ENCODE measurements around the gene PPFIBP1.
"Not testable (repeated sequence)": the region's sequence is repeated elsewhere in the genome, so short reads cannot be mapped to it uniquely, and the experiment has no call there.

Gene PPFIBP1

GRCh38 chr12:27571463-27571862, 47.5 kb downstream of the PPFIBP1 start:
- DNase-seq = no peak

- no peak for DNase-seq
Observed at GRCh38 chr12:27572486-27573255, 48.7 kb downstream of the PPFIBP1 start.

- no peak for DNase-seq
Observed at GRCh38 chr12:27573972-27574371, 50.0 kb downstream of the PPFIBP1 start.

DNA sequence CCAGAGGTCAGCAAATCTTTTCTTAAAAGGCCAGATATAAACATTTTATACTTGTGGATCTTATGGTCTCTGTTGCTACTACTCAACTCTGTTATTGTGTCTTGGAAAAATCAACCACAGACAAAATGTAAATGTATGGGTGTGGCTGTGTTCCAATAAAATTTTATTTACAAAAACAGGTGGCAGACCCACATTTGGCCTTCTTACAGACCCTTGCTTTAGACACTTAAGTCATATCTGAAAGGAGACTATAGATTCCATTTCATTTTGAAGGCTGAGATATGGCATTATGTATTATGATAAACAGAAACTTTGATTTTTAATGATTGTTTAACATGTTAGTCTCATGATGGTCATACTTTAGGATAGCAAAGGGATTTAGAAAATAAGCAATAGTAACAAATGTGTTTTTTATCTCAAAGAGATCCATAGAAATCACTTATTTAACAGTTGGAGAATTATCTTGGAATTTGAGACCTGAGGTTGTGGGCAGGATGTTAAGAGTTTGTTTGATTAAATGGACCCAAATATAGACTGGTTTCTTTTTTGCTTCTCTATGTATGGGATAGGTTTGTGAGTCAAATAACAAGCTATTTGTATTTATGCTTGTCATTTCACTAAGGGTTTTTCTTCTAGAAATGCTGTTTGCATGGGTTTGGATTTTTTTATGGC, 51.2 kb downstream of the PPFIBP1 start:
- no peak for DNase-seq

GRCh38 chr12:27575762-27576118, 51.7 kb downstream of the PPFIBP1 start:
- no peak for DNase-seq

DNA sequence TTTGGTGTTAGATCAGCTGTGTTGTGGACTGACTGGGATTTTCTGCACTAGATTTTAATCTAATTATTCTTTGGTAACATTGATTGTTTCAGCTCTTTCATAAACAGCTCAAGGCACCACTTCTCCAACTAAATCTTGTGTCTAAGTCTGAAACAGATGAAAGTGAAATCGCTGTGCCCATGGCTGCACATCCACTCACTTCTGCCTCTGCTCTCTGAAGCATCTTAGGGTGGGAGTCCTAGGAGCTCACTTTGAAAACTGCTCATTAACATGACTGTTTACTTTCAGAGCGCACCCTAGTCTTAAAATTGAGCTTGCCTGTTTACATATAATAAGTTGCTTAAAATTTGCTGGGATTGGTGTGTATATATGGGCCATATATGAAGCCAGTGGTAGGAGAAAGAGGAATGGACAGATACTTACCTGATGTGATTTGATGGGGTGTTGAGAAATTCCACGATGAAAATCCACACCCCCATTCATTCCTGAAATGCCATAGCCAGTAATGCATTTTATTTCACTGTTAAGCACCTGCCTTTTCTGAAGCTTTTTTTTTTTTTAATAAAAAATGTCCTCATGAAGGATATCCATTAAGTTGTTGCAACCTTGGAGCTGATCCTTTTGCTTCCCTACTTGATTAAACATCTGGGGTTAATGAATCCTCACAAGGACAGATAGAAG, 52.8 kb downstream of the PPFIBP1 start:
- DNase-seq = no peak

DNA sequence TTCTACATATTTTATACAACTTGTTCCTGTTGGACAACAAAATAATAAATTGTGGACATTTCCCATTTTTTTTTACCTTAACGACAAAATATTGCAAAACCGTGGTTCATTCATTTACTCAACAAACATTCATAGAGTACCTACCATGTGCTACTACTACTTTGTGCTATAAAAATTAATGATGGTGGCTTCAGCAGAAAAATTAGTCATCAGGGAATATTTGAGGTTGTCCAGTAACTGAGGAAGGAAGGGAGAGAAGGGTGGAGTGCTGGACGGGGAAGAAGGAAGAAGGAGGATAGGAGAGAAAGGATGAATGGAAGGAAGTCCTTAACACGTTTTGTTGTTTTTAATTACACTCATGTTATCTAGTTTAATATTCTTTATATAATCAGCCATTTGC, 53.7 kb downstream of the PPFIBP1 start:
- DNase-seq = no peak

- DNase-seq = no peak
Observed at GRCh38 chr12:27578689-27579372, 54.8 kb downstream of the PPFIBP1 start.

- DNase-seq = no peak
Observed at GRCh38 chr12:27580561-27581330, 56.7 kb downstream of the PPFIBP1 start.

DNA sequence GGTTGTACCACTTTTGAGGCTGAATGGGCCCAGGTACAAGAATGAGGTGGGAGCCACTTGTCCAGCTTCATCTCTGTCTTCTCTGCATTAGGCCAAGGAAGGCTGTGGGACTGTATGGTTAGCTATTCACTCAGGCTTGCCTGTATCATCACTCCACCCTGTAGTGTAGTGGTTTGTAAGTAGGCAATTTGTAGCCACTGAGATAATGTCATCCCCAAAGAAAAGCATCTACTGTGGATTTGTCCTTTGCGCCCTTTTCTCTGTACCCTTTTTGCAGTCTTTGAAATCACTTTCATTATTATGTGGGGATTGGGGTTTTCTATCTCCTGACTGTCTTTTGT, 57.3 kb downstream of the PPFIBP1 start:
- not testable (repeated sequence) for DNase-seq

DNA sequence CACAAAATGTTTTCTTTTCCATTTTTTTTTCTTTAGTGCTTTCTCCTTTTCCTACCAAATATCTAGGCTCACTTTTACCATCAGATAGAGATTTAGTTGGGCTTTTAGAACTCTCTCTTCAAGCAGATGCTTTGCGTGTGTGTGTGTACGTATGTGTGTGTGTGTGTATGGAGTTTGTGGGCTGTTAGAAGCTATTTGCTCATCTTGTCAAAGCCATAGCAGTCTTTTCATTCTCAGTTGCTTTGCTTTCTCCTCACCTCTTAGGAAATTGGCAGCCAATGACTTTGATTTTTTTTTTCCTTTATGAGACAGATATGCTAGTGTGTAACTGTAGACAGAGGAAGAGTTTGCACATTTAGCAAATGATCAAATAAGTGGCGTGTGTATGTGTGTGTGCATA, 57.8 kb downstream of the PPFIBP1 start:
- DNase-seq = not testable (repeated sequence)

DNA sequence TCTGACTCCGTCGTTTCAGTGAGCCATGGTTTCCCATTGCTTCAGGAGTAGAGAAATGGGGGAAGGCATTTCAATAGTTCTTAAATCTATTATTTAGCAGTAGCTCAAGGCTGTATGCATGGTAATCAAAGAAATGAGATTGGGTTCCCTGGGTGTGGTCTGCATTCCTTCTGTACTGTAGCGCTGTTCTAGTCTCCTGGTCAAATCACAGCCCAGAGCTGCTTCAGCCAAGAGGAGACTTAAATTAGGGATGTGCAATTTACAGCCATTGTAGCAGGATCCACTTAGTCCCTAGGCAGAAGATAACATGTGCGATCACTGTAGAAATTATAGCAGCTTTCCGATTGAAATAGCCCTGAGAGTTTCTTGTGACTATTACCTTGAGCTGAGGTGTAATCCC, 58.4 kb downstream of the PPFIBP1 start:
- DNase-seq = not testable (repeated sequence)

GRCh38 chr12:27583057-27583797, 59.2 kb downstream of the PPFIBP1 start:
- no peak for DNase-seq

DNA sequence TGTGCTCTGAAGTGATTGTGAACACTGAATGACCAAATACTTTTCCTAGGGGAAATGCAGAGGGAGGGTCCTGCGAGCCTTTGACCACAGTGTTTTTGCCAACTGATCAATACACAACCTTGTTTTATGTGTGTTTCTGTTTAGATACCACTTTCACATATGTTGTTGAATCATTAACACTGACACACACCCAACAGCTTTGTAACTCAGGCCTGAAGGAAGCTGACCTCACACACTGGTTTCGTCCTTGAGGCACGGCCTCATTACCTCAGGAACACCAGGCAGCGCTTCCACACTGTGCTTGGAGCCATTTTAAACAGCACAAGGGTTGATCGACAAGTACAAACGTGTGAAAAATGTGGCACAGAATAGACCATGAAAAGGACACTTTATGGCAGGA, 60.0 kb downstream of the PPFIBP1 start:
- no peak for DNase-seq

- DNase-seq = no peak
Observed at GRCh38 chr12:27585739-27586265, 61.8 kb downstream of the PPFIBP1 start.

DNA sequence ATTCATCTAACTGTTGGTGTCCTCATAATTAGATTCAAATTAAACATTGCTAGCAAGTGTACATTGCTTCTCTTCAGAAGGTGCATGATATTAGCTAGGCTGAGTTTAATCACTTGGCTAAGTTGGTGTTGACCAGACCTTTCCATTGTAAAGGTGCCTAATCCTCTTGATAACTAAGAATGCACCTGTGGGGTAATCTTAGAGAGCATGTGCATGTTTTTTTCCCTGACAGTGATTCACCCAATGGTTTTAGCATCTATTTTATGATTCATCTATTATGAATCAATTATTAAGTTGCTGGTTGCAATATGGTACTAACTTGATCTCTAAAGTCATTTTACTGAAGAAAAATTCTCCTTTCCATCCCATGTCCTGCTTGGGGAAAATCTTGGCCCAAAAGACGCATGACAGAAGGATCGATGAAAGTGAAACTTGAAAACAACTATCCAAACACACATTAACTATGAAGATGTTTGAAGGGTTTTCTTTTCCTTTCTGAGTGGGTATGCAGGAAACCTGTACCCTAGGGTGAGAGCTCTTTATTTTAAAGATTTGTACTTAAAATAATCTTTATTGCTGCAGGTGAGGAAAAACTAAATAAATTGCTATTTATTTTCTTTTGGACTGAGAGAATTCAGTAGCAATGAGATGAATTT, 64.2 kb downstream of the PPFIBP1 start:
- not testable (repeated sequence) for DNase-seq

- no peak for DNase-seq
Observed at GRCh38 chr12:27588776-27589175, 64.8 kb downstream of the PPFIBP1 start.

- DNase-seq = no peak
Observed at GRCh38 chr12:27589419-27589818, 65.4 kb downstream of the PPFIBP1 start.

DNA sequence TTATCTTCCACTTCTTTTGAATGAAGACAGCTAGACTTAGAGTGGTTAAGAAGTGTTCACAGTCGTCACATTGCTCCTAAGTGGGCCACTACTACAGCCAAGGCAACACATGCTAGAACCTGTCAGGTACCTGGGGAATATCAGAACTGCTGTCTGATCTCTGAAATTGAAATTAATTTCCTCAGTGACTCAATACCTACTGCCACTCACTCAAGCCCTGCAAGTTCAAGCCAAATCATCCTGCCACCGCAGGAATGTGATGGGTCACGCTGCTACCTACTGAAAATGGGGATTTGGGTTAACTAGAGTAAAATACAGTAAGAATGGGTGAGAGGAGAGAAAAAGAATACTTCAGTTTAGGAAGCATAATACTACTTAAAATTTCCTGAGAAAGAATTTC, 67.7 kb downstream of the PPFIBP1 start:
- not testable (repeated sequence) for DNase-seq

DNA sequence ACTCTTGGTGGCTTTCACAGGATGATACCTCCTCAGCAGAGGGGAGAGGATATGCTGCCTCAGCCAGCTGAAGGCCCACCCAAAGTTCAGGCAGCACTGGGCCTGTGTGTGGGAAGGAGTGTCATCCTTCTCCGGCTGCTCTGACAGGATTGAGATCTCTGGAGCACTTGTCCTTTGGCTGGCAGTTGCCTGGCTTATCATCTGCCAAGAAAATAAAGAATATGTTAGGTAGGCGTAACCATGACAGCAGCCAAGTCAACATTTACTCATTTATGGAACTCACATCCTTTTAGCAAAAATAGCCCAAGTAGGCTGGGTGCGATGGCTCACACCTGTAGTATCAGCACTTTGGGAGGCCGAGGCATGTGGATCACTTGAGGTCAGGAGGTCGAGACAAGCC, 68.5 kb downstream of the PPFIBP1 start:
- DNase-seq = no peak

GRCh38 chr12:27593266-27593665, 69.3 kb downstream of the PPFIBP1 start:
- no peak for DNase-seq
